ENCODE measurements around the gene ASCL5. TPM values are rescaled to one million over a fixed set of nuclear protein-coding genes. Genes with fewer than 3 reads are reported as not detected.
A peak's percentile ranks its signal among the peaks of the same experiment; 100 is the strongest.

Gene ASCL5
- polyA plus RNA-seq, 3 donors, result not detected

DNA sequence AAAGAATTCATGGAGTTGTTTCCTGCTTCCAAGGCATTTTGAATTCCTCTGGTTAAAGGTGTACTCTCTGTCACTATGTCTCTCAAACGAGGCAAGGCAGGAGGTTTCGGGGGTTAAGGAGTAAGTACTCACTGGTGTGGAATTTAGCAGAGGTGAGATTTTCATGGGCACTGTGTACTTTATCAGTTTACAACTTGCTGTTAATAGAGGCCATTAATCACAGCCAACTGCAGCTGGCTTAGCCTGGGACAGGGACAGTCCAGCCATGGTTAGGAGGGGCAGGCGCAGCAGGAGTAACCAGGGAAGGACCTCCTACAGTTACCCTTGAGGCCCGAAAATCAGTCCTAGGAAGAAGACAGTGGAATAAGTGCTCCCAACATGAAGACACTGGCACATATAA is 45.3 kb upstream of the ASCL5 start:
- Mint-ChIP-seq H3K4me1 (peaks cover 16% of the 10 kb centered on the region), H3K36me3 (peaks cover 2 to 6% of the 10 kb centered on the region in 2 donors), H3K27me3 (ENCODE audit: low read depth in 3 of 3) (peaks cover 6 to 18% (median 9%) of the 10 kb centered on the region in 3 donors), H3K27ac (no peak overlapping the region), H3K9me3 (peaks cover 0 to 6% (median 4%) of the 10 kb centered on the region in 7 donors), H3K4me3 (peak overlapping the region in 1 of 2 donors; percentile 53)
- WGBS (ENCODE audit: insufficient coverage), result 100% methylated on average over 2 of the region's 4 CpGs
- Histone ChIP-seq H3K36me3 (replicated peaks in 1 of 2; ENCODE audit: control insufficient read depth in 1 of 2, insufficient read depth in 2 of 2, low read length in 2 of 2) (no peaks in the 10 kb centered on the region), H3K4me1 (ENCODE audit: control insufficient read depth in 1 of 2, insufficient read depth in 2 of 2, low read length in 2 of 2) (peaks cover 9 to 10% of the 10 kb centered on the region in 2 donors), H3K79me2 (ENCODE audit: insufficient read depth, low read length) (no peaks in the 10 kb centered on the region), H2AFZ (ENCODE audit: insufficient read depth, low read depth, low read length, poor library complexity, severe bottlenecking) (no peak overlapping the region), H3K27me3 (ENCODE audit: control insufficient read depth in 2 of 2, insufficient read depth in 2 of 2, low read length in 2 of 2) (peaks cover 0 to 9% of the 10 kb centered on the region in 2 donors), H3K9me3 (replicated peaks in 1 of 2; ENCODE audit: control insufficient read depth in 1 of 2, insufficient read depth in 1 of 2, low read length in 2 of 2) (peaks cover 0 to 6% of the 10 kb centered on the region in 2 donors), H3K4me2 (replicated peaks; ENCODE audit: extremely low read depth, low read length, poor library complexity, severe bottlenecking) (no peak overlapping the region), H4K20me1 (ENCODE audit: insufficient read depth, low read length) (no peaks in the 10 kb centered on the region), H3K27ac (ENCODE audit: low read depth in 1 of 2, low read length in 2 of 2) (no peak overlapping the region), H3K9ac (ENCODE audit: insufficient read depth, low read length, poor library complexity, severe bottlenecking) (no peak overlapping the region), H3K4me3 (replicated peaks in 1 of 3; ENCODE audit: low read depth in 2 of 3, low read length in 3 of 3) (no peak overlapping the region)
- TF ChIP-seq, protein P1, sequence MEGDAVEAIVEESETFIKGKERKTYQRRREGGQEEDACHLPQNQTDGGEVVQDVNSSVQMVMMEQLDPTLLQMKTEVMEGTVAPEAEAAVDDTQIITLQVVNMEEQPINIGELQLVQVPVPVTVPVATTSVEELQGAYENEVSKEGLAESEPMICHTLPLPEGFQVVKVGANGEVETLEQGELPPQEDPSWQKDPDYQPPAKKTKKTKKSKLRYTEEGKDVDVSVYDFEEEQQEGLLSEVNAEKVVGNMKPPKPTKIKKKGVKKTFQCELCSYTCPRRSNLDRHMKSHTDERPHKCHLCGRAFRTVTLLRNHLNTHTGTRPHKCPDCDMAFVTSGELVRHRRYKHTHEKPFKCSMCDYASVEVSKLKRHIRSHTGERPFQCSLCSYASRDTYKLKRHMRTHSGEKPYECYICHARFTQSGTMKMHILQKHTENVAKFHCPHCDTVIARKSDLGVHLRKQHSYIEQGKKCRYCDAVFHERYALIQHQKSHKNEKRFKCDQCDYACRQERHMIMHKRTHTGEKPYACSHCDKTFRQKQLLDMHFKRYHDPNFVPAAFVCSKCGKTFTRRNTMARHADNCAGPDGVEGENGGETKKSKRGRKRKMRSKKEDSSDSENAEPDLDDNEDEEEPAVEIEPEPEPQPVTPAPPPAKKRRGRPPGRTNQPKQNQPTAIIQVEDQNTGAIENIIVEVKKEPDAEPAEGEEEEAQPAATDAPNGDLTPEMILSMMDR (IDR thresholded peaks at IDR 0.05), result no peak
- no peak for DNase-seq
- intact Hi-C loops (cut with micrococcal nuclease), result no loop called here

DNA sequence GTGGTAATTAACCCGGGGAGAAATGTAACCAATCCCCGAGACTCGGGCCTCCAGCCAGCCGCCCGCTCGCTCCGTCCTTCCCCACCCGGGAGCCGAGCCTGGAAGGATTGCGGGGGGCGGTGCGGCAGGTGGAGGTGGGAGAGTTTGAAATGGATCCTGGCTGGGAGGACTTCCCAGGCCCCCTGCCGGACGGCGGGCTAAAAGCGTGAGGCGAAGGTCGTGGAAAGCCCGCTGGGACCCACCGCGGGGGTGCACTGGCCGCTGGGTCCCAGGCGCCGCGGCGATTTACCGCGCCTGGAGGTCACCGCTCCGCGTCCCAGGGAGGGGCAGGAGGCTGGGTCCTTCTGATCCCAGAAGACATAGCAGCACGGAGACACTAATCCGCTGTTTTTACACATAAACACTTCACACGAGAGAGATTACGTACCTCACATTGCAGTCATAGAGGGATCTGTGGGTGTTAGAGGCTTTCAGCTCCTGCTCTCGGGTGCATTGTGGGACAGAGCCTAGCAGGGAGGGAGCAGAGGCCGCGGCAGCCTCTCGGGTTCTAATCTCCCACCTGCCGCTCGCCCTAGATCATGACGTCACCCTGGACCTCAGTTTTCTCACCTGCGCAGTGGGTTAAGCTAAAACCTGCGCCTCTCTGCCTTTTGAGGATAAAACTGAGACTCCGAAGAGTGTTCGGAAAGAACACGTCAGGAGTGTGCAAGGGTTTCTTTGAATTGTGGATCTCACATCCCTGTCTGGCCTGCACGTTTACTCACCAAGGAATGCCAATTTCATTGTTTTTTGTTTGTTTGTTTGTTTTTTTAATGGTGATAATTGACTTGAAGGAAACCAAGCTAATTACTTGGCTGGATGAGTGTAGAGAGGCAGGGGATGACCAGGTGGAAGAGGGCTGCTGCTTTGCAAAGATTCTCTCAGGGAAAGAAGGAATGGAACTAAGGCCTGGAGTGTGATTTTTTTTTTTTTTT is 44.4 kb upstream of the ASCL5 start:
- Histone ChIP-seq H3K36me3 (replicated peaks in 1 of 2; ENCODE audit: control insufficient read depth in 1 of 2, insufficient read depth in 2 of 2, low read length in 2 of 2) (no peaks in the 10 kb centered on the region), H2AFZ (ENCODE audit: insufficient read depth, low read depth, low read length, poor library complexity, severe bottlenecking) (peak overlapping the region; percentile 98), H3K9me3 (replicated peaks in 1 of 2; ENCODE audit: control insufficient read depth in 1 of 2, insufficient read depth in 1 of 2, low read length in 2 of 2) (peaks cover 0 to 6% of the 10 kb centered on the region in 2 donors), H3K4me2 (replicated peaks; ENCODE audit: extremely low read depth, low read length, poor library complexity, severe bottlenecking) (peak overlapping the region; percentile 97), H3K4me1 (ENCODE audit: control insufficient read depth in 1 of 2, insufficient read depth in 2 of 2, low read length in 2 of 2) (peaks cover 9 to 10% of the 10 kb centered on the region in 2 donors), H3K27ac (ENCODE audit: low read depth in 1 of 2, low read length in 2 of 2) (peak overlapping the region in 1 of 2 donors; percentile 38), H3K9ac (ENCODE audit: insufficient read depth, low read length, poor library complexity, severe bottlenecking) (peak overlapping the region; percentile 67), H3K4me3 (replicated peaks in 1 of 3; ENCODE audit: low read depth in 2 of 3, low read length in 3 of 3) (peak overlapping the region; percentile 65 to 88 (median 66)), H4K20me1 (ENCODE audit: insufficient read depth, low read length) (no peaks in the 10 kb centered on the region), H3K79me2 (ENCODE audit: insufficient read depth, low read length) (no peaks in the 10 kb centered on the region), H3K27me3 (ENCODE audit: control insufficient read depth in 2 of 2, insufficient read depth in 2 of 2, low read length in 2 of 2) (peaks cover 0 to 9% of the 10 kb centered on the region in 2 donors)
- Mint-ChIP-seq H3K36me3 (peaks cover 2 to 6% of the 10 kb centered on the region in 2 donors), H3K9me3 (peaks cover 0 to 6% (median 4%) of the 10 kb centered on the region in 7 donors), H3K27me3 (ENCODE audit: low read depth in 3 of 3) (peaks cover 6 to 21% (median 11%) of the 10 kb centered on the region in 3 donors), H3K4me1 (peaks cover 16% of the 10 kb centered on the region), H3K4me3 (peak overlapping the region; percentile 88), H3K27ac (peak overlapping the region in 3 of 7 donors; percentile 21 to 74 (median 69))
- peak in 2 of 3 donors; percentile 18 to 21 for DNase-seq
- intact Hi-C loops (cut with micrococcal nuclease), result no loop called here
- WGBS (ENCODE audit: insufficient coverage), result 11% methylated on average over 34 of the region's 48 CpGs
- TF ChIP-seq, protein P1 (IDR thresholded peaks at IDR 0.05), result peak; percentile 29

Measured in CD14-positive monocyte (primary cell).